ENCODE data around the gene DUSP19.
A peak's percentile ranks its signal among the peaks of the same experiment; 100 is the strongest.

DNA sequence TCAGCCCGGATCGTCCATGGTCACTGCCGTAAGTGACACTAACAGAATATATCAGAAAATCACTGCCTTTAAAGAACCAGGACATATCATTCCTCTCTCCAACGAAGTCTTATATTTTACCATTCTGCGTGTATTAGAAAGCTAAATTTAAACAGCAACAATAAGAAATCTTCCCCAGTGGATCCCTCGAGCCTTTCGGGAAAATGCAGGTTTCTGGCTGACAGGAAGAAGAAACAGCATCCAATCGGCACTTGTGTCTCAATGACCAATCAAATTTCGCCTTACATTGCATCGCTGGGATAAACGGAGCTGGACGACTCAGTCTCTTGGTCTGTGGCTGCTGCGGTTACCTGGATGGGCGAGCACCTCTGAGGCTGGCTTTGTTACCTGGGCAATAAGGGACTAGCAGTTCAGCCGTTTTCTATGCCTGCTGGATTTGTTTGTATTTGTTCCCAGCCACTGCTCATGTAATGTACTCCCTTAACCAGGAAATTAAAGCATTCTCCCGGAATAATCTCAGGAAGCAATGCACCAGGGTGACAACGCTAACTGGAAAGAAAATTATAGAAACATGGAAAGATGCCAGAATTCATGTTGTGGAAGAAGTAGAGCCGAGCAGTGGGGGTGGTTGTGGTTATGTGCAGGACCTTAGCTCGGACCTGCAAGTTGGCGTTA lies at the start of gene DUSP19:
- TF ChIP-seq, protein P1, sequence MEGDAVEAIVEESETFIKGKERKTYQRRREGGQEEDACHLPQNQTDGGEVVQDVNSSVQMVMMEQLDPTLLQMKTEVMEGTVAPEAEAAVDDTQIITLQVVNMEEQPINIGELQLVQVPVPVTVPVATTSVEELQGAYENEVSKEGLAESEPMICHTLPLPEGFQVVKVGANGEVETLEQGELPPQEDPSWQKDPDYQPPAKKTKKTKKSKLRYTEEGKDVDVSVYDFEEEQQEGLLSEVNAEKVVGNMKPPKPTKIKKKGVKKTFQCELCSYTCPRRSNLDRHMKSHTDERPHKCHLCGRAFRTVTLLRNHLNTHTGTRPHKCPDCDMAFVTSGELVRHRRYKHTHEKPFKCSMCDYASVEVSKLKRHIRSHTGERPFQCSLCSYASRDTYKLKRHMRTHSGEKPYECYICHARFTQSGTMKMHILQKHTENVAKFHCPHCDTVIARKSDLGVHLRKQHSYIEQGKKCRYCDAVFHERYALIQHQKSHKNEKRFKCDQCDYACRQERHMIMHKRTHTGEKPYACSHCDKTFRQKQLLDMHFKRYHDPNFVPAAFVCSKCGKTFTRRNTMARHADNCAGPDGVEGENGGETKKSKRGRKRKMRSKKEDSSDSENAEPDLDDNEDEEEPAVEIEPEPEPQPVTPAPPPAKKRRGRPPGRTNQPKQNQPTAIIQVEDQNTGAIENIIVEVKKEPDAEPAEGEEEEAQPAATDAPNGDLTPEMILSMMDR (IDR thresholded peaks at IDR 0.05 in 8 of 11, conservative IDR thresholded peaks at IDR 0.05 in 3 of 11): no peak
- TF ChIP-seq POLR2A (IDR thresholded peaks at IDR 0.05) (peak in 1 of 3 donors; percentile 27), POLR2AphosphoS5 (IDR thresholded peaks at IDR 0.05) (peak in 2 of 3 donors; percentile 84 to 86)
